ENCODE measurements around the gene ZFP62.

Gene ZFP62

GRCh38 chr5:180810210-180810958, 50.7 kb downstream of the ZFP62 start:
- peak; percentile 95 for DNase-seq

- DNase-seq, result peak; percentile 91
Measured at GRCh38 chr5:180809403-180810209, 51.5 kb downstream of the ZFP62 start.

- no peak for DNase-seq
Measured at GRCh38 chr5:180808461-180809000, 52.5 kb downstream of the ZFP62 start.

GRCh38 chr5:180807654-180808414, 53.2 kb downstream of the ZFP62 start:
- no peak for DNase-seq

- no peak for DNase-seq
Measured at GRCh38 chr5:180807046-180807445, 54.0 kb downstream of the ZFP62 start.

- no peak for DNase-seq
Measured at GRCh38 chr5:180806351-180807011, 54.6 kb downstream of the ZFP62 start.

GRCh38 chr5:180804129-180804618, 56.9 kb downstream of the ZFP62 start:
- no peak for DNase-seq

GRCh38 chr5:180803181-180804128, 57.6 kb downstream of the ZFP62 start:
- DNase-seq, result no peak

GRCh38 chr5:180802325-180803180, 58.5 kb downstream of the ZFP62 start, which contains the start of gene MGAT1:
Gene MGAT1 (minus strand): TSS chr5:180802806. CDS start chr5:180792971, 9,835 bp downstream.
- peak; percentile 83 for DNase-seq

GRCh38 chr5:180801596-180802324, 59.3 kb downstream of the ZFP62 start:
- DNase-seq, result no peak

- DNase-seq, result peak; percentile 82
Measured at GRCh38 chr5:180799902-180800801, 60.9 kb downstream of the ZFP62 start.

GRCh38 chr5:180799194-180799593, 61.9 kb downstream of the ZFP62 start:
- no peak for DNase-seq

GRCh38 chr5:180798193-180798592, 62.9 kb downstream of the ZFP62 start:
- no peak for DNase-seq
